ENCODE measurements around the gene ALK. TPM values are rescaled to one million over a fixed set of nuclear protein-coding genes. Genes with fewer than 3 reads are reported as not detected.

Gene ALK
- total RNA-seq, 2 donors from 2014 or later = 0.25 TPM; not detected in 1

- DNase-seq (no peak), ATAC-seq (replicated peaks in 1 of 2) (no peak)
- no peak overlapping the region for H3K4me3 Mint-ChIP-seq
- H3K36me3 Mint-ChIP-seq (ENCODE audit: insufficient read depth in 2 of 2) = no peaks in the 10 kb centered on the region
- peaks cover 4% of the 10 kb centered on the region for H3K4me1 Mint-ChIP-seq (ENCODE audit: low read depth)
- peaks cover 6% of the 10 kb centered on the region for H3K27me3 Mint-ChIP-seq (ENCODE audit: low read depth)
- H3K27ac Mint-ChIP-seq = no peak overlapping the region
- no peaks in the 10 kb centered on the region for H3K9me3 Mint-ChIP-seq
Observed at GRCh38 chr2:29606104-29607037, 315.0 kb downstream of the ALK start.

DNA sequence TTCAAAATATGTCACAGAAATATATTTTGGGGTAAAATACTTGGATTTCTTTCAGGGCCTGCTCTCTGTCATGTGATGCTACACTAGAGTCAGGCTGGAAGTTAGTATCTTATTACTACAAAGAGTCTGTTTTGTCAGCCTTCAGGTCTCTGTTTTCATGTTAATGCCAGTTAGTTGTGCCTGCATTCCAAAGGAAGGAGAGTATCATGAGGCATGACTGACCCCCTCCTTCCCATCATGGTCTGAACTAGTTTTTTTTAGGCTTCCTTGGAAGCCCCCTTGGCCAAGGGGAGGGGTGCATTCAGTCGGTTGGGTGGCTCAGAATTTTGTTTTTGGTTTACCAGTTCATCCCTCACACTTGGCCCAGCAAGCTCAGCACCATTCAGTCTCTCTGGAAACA lies 318.0 kb downstream of the ALK start:
- no peak overlapping the region for H3K27ac Mint-ChIP-seq
- H3K27me3 Mint-ChIP-seq (ENCODE audit: low read depth) = no peaks in the 10 kb centered on the region
- no peak for ATAC-seq (replicated peaks in 1 of 2)

DNA sequence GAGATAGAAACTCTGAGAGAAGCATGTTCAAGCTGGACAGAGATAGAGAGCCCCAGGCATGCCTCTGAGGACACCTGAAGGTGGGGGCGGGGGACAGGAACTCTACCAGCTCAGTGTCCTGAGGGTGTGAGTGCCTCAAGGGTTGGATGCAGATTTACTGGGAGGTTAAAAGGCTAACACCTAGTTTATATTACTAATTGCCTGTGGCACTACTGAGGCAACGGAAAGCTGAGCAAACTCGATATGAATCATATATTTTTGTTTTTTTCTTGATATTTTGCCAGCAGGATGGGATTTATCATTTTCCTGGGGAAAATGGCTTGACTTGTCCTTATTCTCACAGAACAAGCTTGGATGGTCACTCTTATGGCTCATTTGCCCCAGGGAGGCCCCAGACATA lies 319.5 kb downstream of the ALK start:
- Mint-ChIP-seq H3K36me3 (ENCODE audit: insufficient read depth in 2 of 2) (no peaks in the 10 kb centered on the region), H3K4me3 (no peak overlapping the region), H3K27ac (no peak overlapping the region), H3K27me3 (ENCODE audit: low read depth) (no peaks in the 10 kb centered on the region), H3K4me1 (ENCODE audit: low read depth) (peaks cover 3% of the 10 kb centered on the region), H3K9me3 (no peaks in the 10 kb centered on the region)
- ATAC-seq (replicated peaks in 1 of 2) (no peak), DNase-seq (no peak)

More for the DNA sequence above, 318.0 kb downstream of the ALK start:
- Mint-ChIP-seq H3K9me3 (no peaks in the 10 kb centered on the region), H3K4me1 (ENCODE audit: low read depth) (peaks cover 4% of the 10 kb centered on the region), H3K36me3 (ENCODE audit: insufficient read depth in 2 of 2) (no peaks in the 10 kb centered on the region), H3K4me3 (no peak overlapping the region)
- no peak for DNase-seq

GRCh38 chr2:29601321-29601720 lies 320.1 kb downstream of the ALK start:
- H3K27me3 Mint-ChIP-seq (ENCODE audit: low read depth) = no peaks in the 10 kb centered on the region
- no peak for DNase-seq
- no peak overlapping the region for H3K4me3 Mint-ChIP-seq
- H3K36me3 Mint-ChIP-seq (ENCODE audit: insufficient read depth in 2 of 2) = no peaks in the 10 kb centered on the region
- H3K27ac Mint-ChIP-seq = no peak overlapping the region
- no peak for ATAC-seq (replicated peaks in 1 of 2)
- H3K4me1 Mint-ChIP-seq (ENCODE audit: low read depth) = no peaks in the 10 kb centered on the region
- no peaks in the 10 kb centered on the region for H3K9me3 Mint-ChIP-seq

DNA sequence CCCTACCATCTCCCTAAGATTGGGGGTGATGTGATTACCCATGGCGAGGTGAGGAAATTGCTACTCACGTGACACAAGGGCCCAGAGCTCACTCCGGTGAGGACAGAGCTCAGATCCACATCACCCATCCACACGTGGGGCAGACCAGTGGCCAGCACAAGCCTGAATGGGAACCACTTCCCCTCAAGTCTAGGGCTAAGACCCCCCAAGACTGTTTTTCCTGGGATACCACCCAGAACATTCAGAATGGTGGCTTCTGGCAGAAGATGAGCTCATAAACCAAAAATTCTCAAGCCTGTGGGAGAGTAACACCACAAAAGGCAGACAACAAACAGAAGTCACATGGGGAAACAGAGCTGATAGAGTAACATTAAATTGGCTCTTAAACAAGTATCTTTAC lies 321.4 kb downstream of the ALK start:
- ATAC-seq (replicated peaks in 1 of 2) (no peak), DNase-seq (no peak)
- Mint-ChIP-seq H3K4me3 (no peak overlapping the region), H3K9me3 (no peaks in the 10 kb centered on the region), H3K27me3 (ENCODE audit: low read depth) (no peaks in the 10 kb centered on the region), H3K36me3 (ENCODE audit: insufficient read depth in 2 of 2) (no peaks in the 10 kb centered on the region), H3K27ac (no peak overlapping the region), H3K4me1 (ENCODE audit: low read depth) (no peaks in the 10 kb centered on the region)

- no peaks in the 10 kb centered on the region for H3K36me3 Mint-ChIP-seq (ENCODE audit: insufficient read depth in 2 of 2)
- H3K9me3 Mint-ChIP-seq = no peaks in the 10 kb centered on the region
- no peaks in the 10 kb centered on the region for H3K27me3 Mint-ChIP-seq (ENCODE audit: low read depth)
- H3K4me3 Mint-ChIP-seq = no peak overlapping the region
- ATAC-seq (replicated peaks in 1 of 2) (no peak), DNase-seq (no peak)
- no peaks in the 10 kb centered on the region for H3K4me1 Mint-ChIP-seq (ENCODE audit: low read depth)
- H3K27ac Mint-ChIP-seq = no peak overlapping the region
Observed at GRCh38 chr2:29598978-29599377, 322.4 kb downstream of the ALK start.

- Mint-ChIP-seq H3K27me3 (ENCODE audit: low read depth) (no peaks in the 10 kb centered on the region), H3K9me3 (no peaks in the 10 kb centered on the region), H3K27ac (no peak overlapping the region), H3K36me3 (ENCODE audit: insufficient read depth in 2 of 2) (no peaks in the 10 kb centered on the region), H3K4me1 (ENCODE audit: low read depth) (no peaks in the 10 kb centered on the region), H3K4me3 (no peak overlapping the region)
- no peak for ATAC-seq (replicated peaks in 1 of 2)
- DNase-seq = no peak
Observed at GRCh38 chr2:29597035-29597434, 324.4 kb downstream of the ALK start.

- no peak for ATAC-seq (replicated peaks in 1 of 2)
- H3K27ac Mint-ChIP-seq = no peak overlapping the region
- no peaks in the 10 kb centered on the region for H3K27me3 Mint-ChIP-seq (ENCODE audit: low read depth)
- DNase-seq = no peak
- no peaks in the 10 kb centered on the region for H3K36me3 Mint-ChIP-seq (ENCODE audit: insufficient read depth in 2 of 2)
- no peak overlapping the region for H3K4me3 Mint-ChIP-seq
- no peaks in the 10 kb centered on the region for H3K9me3 Mint-ChIP-seq
- no peaks in the 10 kb centered on the region for H3K4me1 Mint-ChIP-seq (ENCODE audit: low read depth)
Observed at GRCh38 chr2:29596584-29596983, 324.8 kb downstream of the ALK start.

DNA sequence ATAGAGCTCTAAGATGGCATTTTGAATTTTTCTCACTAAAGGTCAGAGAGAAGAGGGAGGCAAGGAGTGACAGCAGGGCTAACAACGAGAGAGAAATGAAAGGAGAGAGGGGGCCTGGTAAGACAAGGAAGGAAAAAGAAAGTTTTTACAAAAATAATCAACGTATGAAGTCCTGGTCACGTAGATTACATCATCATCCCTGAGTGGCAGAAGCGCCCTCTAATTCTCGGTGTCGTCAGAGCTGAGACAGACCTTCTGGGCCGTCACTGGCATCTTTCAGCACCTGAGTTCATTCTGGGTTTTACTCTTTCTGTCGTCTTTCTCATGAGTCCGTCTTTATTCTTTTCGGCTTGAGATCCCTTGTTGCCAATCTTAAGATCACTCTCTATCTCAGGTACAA lies 329.8 kb downstream of the ALK start:
- Mint-ChIP-seq H3K36me3 (ENCODE audit: insufficient read depth in 2 of 2) (no peaks in the 10 kb centered on the region), H3K27me3 (ENCODE audit: low read depth) (no peaks in the 10 kb centered on the region), H3K27ac (no peak overlapping the region), H3K9me3 (no peaks in the 10 kb centered on the region), H3K4me3 (no peak overlapping the region), H3K4me1 (ENCODE audit: low read depth) (no peaks in the 10 kb centered on the region)
- ATAC-seq (replicated peaks in 1 of 2) (no peak), DNase-seq (no peak)

DNA sequence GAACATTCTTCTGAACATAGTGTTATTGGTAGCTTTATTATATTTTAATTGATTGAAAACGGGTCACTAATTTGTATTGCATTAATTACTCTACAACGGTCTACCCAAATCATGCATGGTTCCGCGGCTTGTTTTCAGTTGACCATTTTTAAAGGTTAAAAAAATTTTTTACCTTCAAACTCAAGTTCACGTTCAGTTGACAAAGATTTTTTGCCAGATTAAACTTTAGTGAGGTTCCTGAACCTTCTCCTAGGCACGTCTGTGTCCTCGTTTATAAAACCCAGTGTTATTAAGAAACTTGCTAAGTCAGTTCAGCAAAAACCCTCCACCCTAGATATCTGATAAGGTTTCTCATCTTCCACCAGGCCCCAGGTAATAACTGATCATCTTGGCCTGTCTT lies 331.2 kb downstream of the ALK start:
- Mint-ChIP-seq H3K36me3 (ENCODE audit: insufficient read depth in 2 of 2) (no peaks in the 10 kb centered on the region), H3K4me3 (no peak overlapping the region), H3K27ac (no peak overlapping the region), H3K27me3 (ENCODE audit: low read depth) (no peaks in the 10 kb centered on the region), H3K9me3 (no peaks in the 10 kb centered on the region), H3K4me1 (ENCODE audit: low read depth) (no peaks in the 10 kb centered on the region)
- ATAC-seq (replicated peaks in 1 of 2) (no peak), DNase-seq (no peak)

GRCh38 chr2:29589440-29590103 lies 331.8 kb downstream of the ALK start:
- H3K9me3 Mint-ChIP-seq = no peaks in the 10 kb centered on the region
- ATAC-seq (replicated peaks in 1 of 2) = no peak
- H3K27me3 Mint-ChIP-seq (ENCODE audit: low read depth) = no peaks in the 10 kb centered on the region
- H3K27ac Mint-ChIP-seq = no peak overlapping the region
- H3K4me1 Mint-ChIP-seq (ENCODE audit: low read depth) = no peaks in the 10 kb centered on the region
- no peak overlapping the region for H3K4me3 Mint-ChIP-seq
- H3K36me3 Mint-ChIP-seq (ENCODE audit: insufficient read depth in 2 of 2) = no peaks in the 10 kb centered on the region
- no peak for DNase-seq

DNA sequence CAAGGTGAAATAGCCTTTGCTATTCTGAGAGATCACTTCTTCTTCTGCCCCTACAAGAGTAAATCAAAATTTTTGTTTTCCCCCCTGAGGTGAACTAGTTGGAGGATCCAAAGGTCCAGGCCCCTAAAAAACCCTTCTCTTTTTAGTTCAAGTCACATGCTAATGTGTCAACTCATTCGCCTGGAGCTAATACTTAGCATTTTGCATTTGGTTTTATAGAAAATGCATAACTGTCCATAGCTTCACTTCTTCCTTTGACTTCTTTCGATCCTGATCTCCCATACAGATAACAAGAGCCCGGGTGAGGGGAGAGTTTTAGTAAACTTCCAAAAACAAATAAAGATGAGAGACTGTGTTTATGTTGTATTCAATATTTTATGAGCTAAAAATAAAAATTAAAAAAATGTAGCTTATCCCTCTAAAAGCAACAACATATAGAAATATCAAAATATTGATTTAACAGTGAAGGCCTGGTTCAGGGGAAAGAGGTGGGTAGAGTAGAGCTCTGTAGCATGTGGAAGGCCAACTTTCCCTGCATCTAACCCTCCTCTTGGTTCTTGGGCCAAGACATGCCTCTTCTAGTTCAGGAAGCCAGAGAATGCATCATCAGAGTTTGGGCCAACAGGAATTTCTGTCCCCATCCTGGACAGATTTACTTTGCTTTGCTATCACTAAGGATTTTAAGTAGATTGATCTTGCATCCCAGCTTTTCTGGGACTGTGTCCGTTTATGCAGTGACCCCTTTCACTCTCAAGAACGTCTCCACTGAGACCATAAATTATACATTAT lies 333.8 kb downstream of the ALK start:
- H3K27me3 Mint-ChIP-seq (ENCODE audit: low read depth) = no peaks in the 10 kb centered on the region
- H3K4me1 Mint-ChIP-seq (ENCODE audit: low read depth) = no peaks in the 10 kb centered on the region
- H3K9me3 Mint-ChIP-seq = no peaks in the 10 kb centered on the region
- no peak overlapping the region for H3K4me3 Mint-ChIP-seq
- H3K36me3 Mint-ChIP-seq (ENCODE audit: insufficient read depth in 2 of 2) = no peaks in the 10 kb centered on the region
- ATAC-seq (replicated peaks in 1 of 2) (no peak), DNase-seq (no peak)
- no peak overlapping the region for H3K27ac Mint-ChIP-seq

- Mint-ChIP-seq H3K4me1 (ENCODE audit: low read depth) (no peaks in the 10 kb centered on the region), H3K27ac (no peak overlapping the region), H3K36me3 (ENCODE audit: insufficient read depth in 2 of 2) (no peaks in the 10 kb centered on the region), H3K27me3 (ENCODE audit: low read depth) (no peaks in the 10 kb centered on the region), H3K9me3 (no peaks in the 10 kb centered on the region), H3K4me3 (no peak overlapping the region)
- DNase-seq = no peak
- no peak for ATAC-seq (replicated peaks in 1 of 2)
Observed at GRCh38 chr2:29586919-29587318, 334.5 kb downstream of the ALK start.
